ENCODE data around the gene CALHM2. TPM values are rescaled to one million over a fixed set of nuclear protein-coding genes. Genes with fewer than 3 reads are reported as not detected.

CALHM2 gene
- total RNA-seq, 2 donors from 2014 or later, result 98.4 to 113 TPM

DNA sequence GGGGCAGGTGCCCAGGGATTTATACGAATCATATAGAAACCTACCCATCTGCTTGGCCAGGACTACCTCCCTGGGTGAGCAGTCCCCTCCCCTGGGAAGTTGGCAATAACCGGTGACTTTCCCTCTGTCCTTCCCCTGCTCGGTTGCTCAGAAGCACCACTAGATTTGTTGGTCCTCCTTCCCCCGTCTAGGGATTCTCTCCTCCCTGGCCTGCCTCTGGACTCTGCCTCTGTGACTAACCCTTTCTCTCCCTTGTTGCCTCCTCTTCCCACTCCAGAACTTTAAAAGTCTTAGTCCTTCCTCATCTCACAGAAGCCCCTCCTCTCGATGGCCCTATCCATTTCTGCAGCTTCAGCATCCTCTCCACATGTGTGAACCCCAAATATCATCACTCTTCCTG, 17.0 kb upstream of the CALHM2 start:
- Histone ChIP-seq H3K27me3 (replicated peaks; ENCODE audit: insufficient read depth) (no peaks in the 10 kb centered on the region), H3K9me3 (no peaks in the 10 kb centered on the region), H3K27ac (no peak overlapping the region), H3K4me3 (no peak overlapping the region), H3K4me1 (ENCODE audit: control insufficient read depth in 1 of 2, low read depth in 2 of 2) (peaks cover 0 to 4% of the 10 kb centered on the region in 2 donors), H3K36me3 (no peaks in the 10 kb centered on the region)
- ATAC-seq (ENCODE audit: insufficient number of reproducible peaks, low FRiP score, low read depth) (no peak), DNase-seq (ENCODE audit: low spot score) (no peak)
- TF ChIP-seq CTCF (IDR thresholded peaks at IDR 0.05), result no peak

DNA sequence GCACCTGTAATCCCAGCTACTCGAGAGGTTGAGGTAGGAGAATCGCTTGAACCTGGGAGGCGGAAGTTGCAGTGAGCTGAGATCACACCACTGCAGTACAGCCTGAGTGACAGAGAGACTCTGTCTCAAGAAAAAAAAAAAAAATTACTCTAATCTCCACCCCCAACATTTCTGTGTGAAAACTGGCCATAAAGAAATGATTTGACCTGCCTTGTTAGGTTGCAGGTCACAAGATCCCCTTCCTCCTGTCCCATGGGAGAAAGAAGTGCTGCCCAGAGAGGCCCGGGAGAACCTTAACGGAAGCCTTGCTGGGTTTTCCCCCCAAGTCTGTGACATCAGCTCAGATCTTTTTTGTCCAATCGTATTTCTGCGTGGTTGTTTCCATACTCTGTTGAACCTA, 15.2 kb upstream of the CALHM2 start:
- TF ChIP-seq CTCF (IDR thresholded peaks at IDR 0.05), result no peak

GRCh38 chr10:103466734-103467133, 14.6 kb upstream of the CALHM2 start:
- H3K27ac ChIP-seq, result no peak overlapping the region
- no peak for ATAC-seq (ENCODE audit: insufficient number of reproducible peaks, low FRiP score, low read depth)
- H3K27me3 ChIP-seq (replicated peaks; ENCODE audit: insufficient read depth), result no peaks in the 10 kb centered on the region
- no peak for TF ChIP-seq CTCF (IDR thresholded peaks at IDR 0.05)
- H3K4me1 ChIP-seq (ENCODE audit: control insufficient read depth in 1 of 2, low read depth in 2 of 2), result peaks cover 0 to under 1% of the 10 kb centered on the region in 2 donors
- no peak for DNase-seq (ENCODE audit: low spot score)
- no peaks in the 10 kb centered on the region for H3K9me3 ChIP-seq
- no peaks in the 10 kb centered on the region for H3K36me3 ChIP-seq
- H3K4me3 ChIP-seq, result no peak overlapping the region

More for the DNA sequence above, 15.2 kb upstream of the CALHM2 start:
- H3K27ac ChIP-seq, result no peak overlapping the region
- ATAC-seq (ENCODE audit: insufficient number of reproducible peaks, low FRiP score, low read depth), result no peak
- peaks cover 0 to 4% of the 10 kb centered on the region in 2 donors for H3K4me1 ChIP-seq (ENCODE audit: control insufficient read depth in 1 of 2, low read depth in 2 of 2)
- H3K27me3 ChIP-seq (replicated peaks; ENCODE audit: insufficient read depth), result no peaks in the 10 kb centered on the region
- no peak for DNase-seq (ENCODE audit: low spot score)
- H3K9me3 ChIP-seq, result no peaks in the 10 kb centered on the region
- H3K4me3 ChIP-seq, result no peak overlapping the region
- H3K36me3 ChIP-seq, result no peaks in the 10 kb centered on the region

- Histone ChIP-seq H3K4me1 (ENCODE audit: control insufficient read depth in 1 of 2, low read depth in 2 of 2) (no peaks in the 10 kb centered on the region), H3K4me3 (no peak overlapping the region), H3K27me3 (replicated peaks; ENCODE audit: insufficient read depth) (no peaks in the 10 kb centered on the region), H3K36me3 (no peaks in the 10 kb centered on the region), H3K27ac (no peak overlapping the region), H3K9me3 (no peaks in the 10 kb centered on the region)
- ATAC-seq (ENCODE audit: insufficient number of reproducible peaks, low FRiP score, low read depth) (no peak), DNase-seq (ENCODE audit: low spot score) (no peak)
- TF ChIP-seq CTCF (IDR thresholded peaks at IDR 0.05), result no peak
These were observed 13.4 kb upstream of the CALHM2 start for GRCh38 chr10:103465411-103466179.

GRCh38 chr10:103463499-103463898, 11.3 kb upstream of the CALHM2 start:
- Histone ChIP-seq H3K4me1 (ENCODE audit: control insufficient read depth in 1 of 2, low read depth in 2 of 2) (no peaks in the 10 kb centered on the region), H3K9me3 (no peaks in the 10 kb centered on the region), H3K4me3 (no peak overlapping the region), H3K27ac (no peak overlapping the region), H3K36me3 (no peaks in the 10 kb centered on the region), H3K27me3 (replicated peaks; ENCODE audit: insufficient read depth) (no peaks in the 10 kb centered on the region)
- no peak for TF ChIP-seq CTCF (IDR thresholded peaks at IDR 0.05)
- DNase-seq (ENCODE audit: low spot score) (no peak), ATAC-seq (ENCODE audit: insufficient number of reproducible peaks, low FRiP score, low read depth) (no peak)
